Kidney (tissue), 14 donors: ENCODE data around the gene TEX29. TPM values are rescaled to one million over a fixed set of nuclear protein-coding genes. Genes with fewer than 3 reads are reported as not detected.
A peak's percentile ranks its signal among the peaks of the same experiment; 100 is the strongest.

Experiments
- DNase-seq, 5 donors: peaks; one replicate each; pipeline ENCODE4 v3.0.0-alpha.2; 2013 to 2020
- FAIRE-seq: peaks from 2 replicates; lab custom pipeline; 2012; peaks lifted over from hg19 to GRCh38; lab: Jason Lieb, UNC
- H3K27ac ChIP-seq, 2 donors: one replicate each; pipeline ENCODE4 v1.7.0; 2013; ENCODE audit warnings: low read depth in 2 of 2, low read length in 2 of 2, inconsistent platforms in 1 of 2
- H3K27me3 ChIP-seq: one replicate; pipeline ENCODE4 v1.7.1; 2013; ENCODE audit warnings: low read length, inconsistent platforms; ENCODE audit not compliant: control insufficient read depth, insufficient read depth
- H3K36me3 ChIP-seq, 3 donors: one replicate each; pipeline versions ENCODE4 v1.7.0 to v1.7.1; 2013; ENCODE audit warnings: low read length in 3 of 3, control low read depth in 1 of 3, inconsistent platforms in 1 of 3; ENCODE audit not compliant: insufficient read depth in 3 of 3, control insufficient read depth in 2 of 3
- H3K4me1 ChIP-seq, 3 donors: one replicate each; pipeline versions ENCODE4 v1.7.0 to v1.7.1; 2013; ENCODE audit warnings: low read length in 3 of 3, inconsistent platforms in 1 of 3, low read depth in 1 of 3; ENCODE audit not compliant: control insufficient read depth in 2 of 3, insufficient read depth in 2 of 3
- H3K4me3 ChIP-seq, 3 donors: one replicate each; pipeline versions ENCODE4 v1.7.0 to v1.8.1; 2013; ENCODE audit warnings: low read length in 3 of 3, control low read depth in 1 of 3, inconsistent platforms in 1 of 3
- H3K9ac ChIP-seq, 3 donors: one replicate each; pipeline versions ENCODE4 v1.7.0 to v1.7.1; 2013; ENCODE audit warnings: low read length in 3 of 3, control low read depth in 1 of 3, inconsistent platforms in 1 of 3
- H3K9me3 ChIP-seq, 3 donors: one replicate each; pipeline versions ENCODE4 v1.7.0 to v1.7.1; 2013; ENCODE audit warnings: low read length in 3 of 3, control low read depth in 1 of 3, inconsistent platforms in 1 of 3; ENCODE audit not compliant: control insufficient read depth in 2 of 3, insufficient read depth in 1 of 3
- CTCF ChIP-seq: IDR thresholded peaks from 3 replicates; pipeline ENCODE4 v1.5.1; 2012; ENCODE audit warnings: mild to moderate bottlenecking, moderate library complexity, borderline replicate concordance; ENCODE audit not compliant: insufficient read depth; ENCODE audit errors: extremely low read depth
- intact Hi-C: fragments of 100-400 bp; cut with DNase I; formaldehyde crosslinking; loops from one replicate; pipeline ENCODE4 v1.11.1; 2022
- polyA plus RNA-seq: library from polyadenylated mRNA; stranded (reverse); fragments of 350-450 nt; fragmentation: Illumina TruSeq; extraction: RNeasy Lipid Tissue Mini Kit (QIAGEN cat#74804); gene quantifications from one replicate; pipeline ENCODE4 v1.2.3, GENCODE V29; 2014; ENCODE audit warnings: low read depth, low replicate concordance; ENCODE audit not compliant: insufficient read depth
- total RNA-seq: library from RNA; stranded (reverse); fragmentation: NEBNext Ultra II Directional; extraction: Animal tissue kit (Norgen Biotek cat#: 25700); gene quantifications from one replicate; pipeline ENCODE4 v1.2.1, GENCODE V29; 2021
- donor health status: control.
- donor health status: control.
- donor health status: control.
- donor health status: control.
- donor health status: control.
- donor health status: DM: yes; HTN: yes; CAD: no.
- donor health status: Normal renal cell carcinoma (clear cell type).

Gene TEX29
- total and polyA plus RNA-seq, 2 donors from 2014 or later, result not detected

- peak in 1 of 5 donors; percentile 46 for DNase-seq
- TF ChIP-seq CTCF, result no peak
Measured at GRCh38 chr13:111318386-111318785, 2.1 kb upstream of the TEX29 start.

GRCh38 chr13:111319521-111319920 is 921 bp upstream of the TEX29 start:
- Histone ChIP-seq H3K4me3 (no peak overlapping the region), H3K36me3 (no peaks in the 10 kb centered on the region), H3K9me3 (no peaks in the 10 kb centered on the region), H3K4me1 (no peaks in the 10 kb centered on the region), H3K9ac (no peak overlapping the region), H3K27ac (no peak overlapping the region), H3K27me3 (no peaks in the 10 kb centered on the region)
- DNase-seq, result no peak
- TF ChIP-seq CTCF, result no peak
- intact Hi-C loops, result no loop called here
- FAIRE-seq, result no peak

More at GRCh38 chr13:111318386-111318785, 2.1 kb upstream of the TEX29 start:
- Histone ChIP-seq H3K36me3 (no peaks in the 10 kb centered on the region), H3K9ac (no peak overlapping the region), H3K4me3 (no peak overlapping the region), H3K27ac (no peak overlapping the region), H3K27me3 (no peaks in the 10 kb centered on the region), H3K9me3 (no peaks in the 10 kb centered on the region), H3K4me1 (no peaks in the 10 kb centered on the region)
- intact Hi-C loops, result no loop called here
- no peak for FAIRE-seq

GRCh38 chr13:111322001-111322915 is 1.8 kb downstream of the TEX29 start:
- Histone ChIP-seq H3K27me3 (no peaks in the 10 kb centered on the region), H3K36me3 (no peaks in the 10 kb centered on the region), H3K9ac (no peak overlapping the region), H3K27ac (no peak overlapping the region), H3K4me1 (no peaks in the 10 kb centered on the region), H3K9me3 (no peaks in the 10 kb centered on the region), H3K4me3 (no peak overlapping the region)
- intact Hi-C loops, result no loop called here
- TF ChIP-seq CTCF, result no peak
- no peak for FAIRE-seq
- DNase-seq, result peak in 1 of 5 donors; percentile 62
